8988T (cell line): ENCODE data around the gene LHX6.
A peak's percentile ranks its signal among the peaks of the same experiment; 100 is the strongest.

Experiments used
- DNase-seq: peaks from one replicate; pipeline ENCODE4 v3.0.0; 2011

Gene LHX6

DNA sequence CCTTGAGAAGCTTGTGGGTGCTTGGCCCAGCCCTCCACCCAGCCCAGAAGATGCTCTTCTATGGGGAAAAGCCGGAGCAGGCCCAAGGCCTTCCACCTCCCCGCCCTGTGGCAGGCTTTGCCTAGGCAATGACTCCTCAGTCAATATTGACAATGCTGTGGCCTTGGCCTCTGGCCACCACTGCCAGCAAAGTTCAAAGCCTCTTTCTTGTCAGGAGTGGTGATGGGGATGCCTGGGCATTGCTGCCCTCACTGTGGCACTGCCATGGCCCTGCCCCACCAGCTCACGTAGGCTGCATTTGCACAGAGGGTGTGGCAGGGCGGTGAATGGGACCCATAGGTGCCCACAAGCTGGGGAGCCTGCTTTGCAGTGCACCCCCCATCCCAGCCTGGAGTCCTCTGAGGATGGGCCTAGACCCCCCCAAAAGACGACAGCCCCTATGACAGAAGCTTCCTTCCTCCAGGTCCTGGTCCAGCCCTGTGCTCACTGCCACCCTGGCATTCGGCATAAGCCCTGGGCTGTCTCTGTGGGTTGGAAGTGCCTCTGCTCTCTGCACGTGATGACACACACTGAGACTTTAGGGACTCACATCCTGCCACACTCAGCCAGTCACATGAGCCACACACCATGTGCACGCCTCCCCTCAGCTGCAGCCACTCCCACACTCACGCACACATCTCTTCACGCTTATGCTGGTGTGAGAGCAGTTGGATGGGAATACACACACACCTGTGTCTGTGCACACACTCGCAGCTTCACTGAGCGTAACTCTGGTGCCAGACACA is 38.0 kb downstream of the LHX6 start:
- DNase-seq: no peak

- DNase-seq: no peak
These were observed 40.4 kb downstream of the LHX6 start for GRCh38 chr9:122188369-122188768.

DNA sequence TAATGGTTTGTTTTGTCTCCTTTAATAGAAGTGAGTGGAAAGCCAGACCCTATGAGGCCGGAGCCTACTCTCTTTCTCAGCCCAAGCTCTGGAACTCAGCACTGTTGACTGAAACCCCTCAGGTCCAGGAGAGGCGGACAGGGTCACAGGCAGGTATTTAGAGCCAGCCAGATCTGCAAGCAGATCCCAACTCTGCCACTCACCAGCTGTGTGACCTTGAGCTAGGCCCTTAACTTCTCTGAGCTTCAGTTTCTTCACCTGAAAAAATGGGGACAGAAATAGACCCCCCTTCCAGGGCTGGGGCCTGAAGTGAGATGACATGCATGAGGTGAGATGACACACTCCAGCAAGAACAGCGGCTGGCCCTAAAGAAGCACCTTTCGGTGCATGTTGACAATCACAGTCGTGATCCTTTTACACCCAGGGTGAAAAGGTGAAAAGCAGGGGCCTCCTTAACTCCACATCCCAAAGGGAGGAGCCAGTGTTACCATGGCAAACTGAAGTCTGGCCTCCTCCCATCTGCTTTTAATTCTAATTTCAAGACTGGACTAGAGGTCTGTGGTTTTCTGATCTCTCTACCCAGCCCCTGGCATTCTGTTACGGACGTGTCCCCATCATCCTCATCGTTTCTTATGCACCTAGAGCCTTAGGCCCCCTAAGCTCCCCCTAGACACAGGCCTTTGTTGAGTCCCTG is 41.8 kb downstream of the LHX6 start:
- no peak for DNase-seq

DNA sequence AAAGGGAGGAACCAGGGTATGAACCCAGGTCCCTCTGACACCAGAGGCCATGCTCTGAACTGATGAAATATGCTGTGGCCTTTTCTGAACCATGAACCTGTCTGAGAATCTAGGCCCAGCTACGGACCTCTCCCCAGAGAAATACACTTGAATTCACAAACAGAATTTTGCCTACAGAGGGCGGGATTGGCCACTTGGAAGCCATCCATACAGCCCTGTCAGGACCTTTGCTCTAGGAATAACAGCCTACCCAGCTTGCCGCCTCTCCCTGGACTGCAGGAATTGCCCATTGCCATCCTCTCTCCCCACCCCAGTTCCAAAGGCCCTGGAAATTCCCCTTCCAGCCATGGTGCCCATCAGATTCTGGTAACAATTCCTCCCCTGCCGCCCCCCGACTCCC is 42.5 kb downstream of the LHX6 start:
- DNase-seq: no peak

- no peak for DNase-seq
These were observed 44.2 kb downstream of the LHX6 start for GRCh38 chr9:122184551-122184950.

GRCh38 chr9:122183501-122183900 is 45.3 kb downstream of the LHX6 start:
- no peak for DNase-seq

DNA sequence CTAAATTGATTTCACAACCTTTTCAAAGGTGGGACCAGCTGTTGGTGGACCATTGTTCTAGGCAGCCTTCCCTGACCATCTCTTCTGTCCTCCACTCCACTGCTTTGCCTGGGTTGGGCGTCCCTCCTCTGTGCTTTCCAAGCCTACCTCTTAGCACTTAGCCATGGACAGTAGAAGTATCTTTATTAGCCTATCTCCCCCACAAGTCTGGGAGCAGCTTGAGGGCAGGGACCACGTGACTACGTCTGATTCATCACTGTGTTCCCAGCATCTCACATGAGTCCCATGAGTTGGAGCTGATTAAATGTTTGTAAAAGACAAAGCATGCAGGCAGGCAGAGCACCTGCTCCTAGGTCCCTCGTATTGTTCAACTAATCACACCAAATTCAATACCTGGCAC is 48.1 kb downstream of the LHX6 start:
- DNase-seq: no peak

DNA sequence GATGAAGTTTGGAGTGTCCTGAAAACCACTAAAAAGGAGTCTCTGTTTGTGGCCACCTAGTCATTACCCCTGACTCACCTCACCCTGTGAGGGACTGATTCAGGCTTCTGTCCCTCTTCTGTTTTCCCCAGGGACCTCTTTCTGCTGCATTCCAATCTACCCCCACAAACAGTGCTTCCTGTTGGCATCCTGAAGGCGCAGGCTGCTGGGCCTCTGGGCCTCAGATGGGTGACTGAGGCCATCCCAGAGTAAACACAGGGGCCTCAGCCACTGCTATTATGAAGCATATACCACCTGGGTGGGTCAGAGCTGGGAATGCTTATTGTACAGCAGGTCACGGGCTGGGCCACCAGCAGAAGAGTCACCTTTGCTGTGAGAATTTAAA is 49.1 kb downstream of the LHX6 start:
- DNase-seq: no peak

DNA sequence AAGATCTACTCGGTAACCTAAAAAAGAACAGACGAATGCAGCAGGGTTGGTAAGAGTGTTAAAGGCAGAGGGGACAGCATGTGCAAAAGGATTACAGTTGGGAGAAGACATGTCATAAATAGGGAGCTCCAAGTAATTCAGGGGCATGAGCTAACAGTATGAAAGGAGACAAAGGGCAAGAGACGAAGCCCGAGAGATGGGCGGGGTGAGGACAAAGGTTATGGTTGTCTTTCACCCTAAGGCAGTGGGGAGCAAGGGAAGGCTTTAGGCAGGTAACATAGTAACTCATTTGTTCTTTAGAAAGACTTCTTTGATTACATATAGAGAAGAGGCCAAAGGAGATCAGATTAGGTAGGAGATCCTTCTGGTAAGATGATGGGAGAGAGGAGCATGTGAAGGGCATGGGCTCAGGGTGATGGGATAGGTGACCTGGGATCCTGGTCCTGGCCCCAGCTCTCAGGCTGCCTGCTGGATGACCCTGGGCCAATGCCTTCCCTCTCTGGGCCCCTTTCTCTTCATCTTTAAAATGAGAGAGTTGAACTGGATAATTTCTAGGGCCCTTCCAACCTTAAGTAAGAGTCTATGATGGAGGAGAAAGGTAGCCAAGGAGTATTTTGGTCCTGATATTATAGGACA is 49.6 kb downstream of the LHX6 start:
- no peak for DNase-seq

DNA sequence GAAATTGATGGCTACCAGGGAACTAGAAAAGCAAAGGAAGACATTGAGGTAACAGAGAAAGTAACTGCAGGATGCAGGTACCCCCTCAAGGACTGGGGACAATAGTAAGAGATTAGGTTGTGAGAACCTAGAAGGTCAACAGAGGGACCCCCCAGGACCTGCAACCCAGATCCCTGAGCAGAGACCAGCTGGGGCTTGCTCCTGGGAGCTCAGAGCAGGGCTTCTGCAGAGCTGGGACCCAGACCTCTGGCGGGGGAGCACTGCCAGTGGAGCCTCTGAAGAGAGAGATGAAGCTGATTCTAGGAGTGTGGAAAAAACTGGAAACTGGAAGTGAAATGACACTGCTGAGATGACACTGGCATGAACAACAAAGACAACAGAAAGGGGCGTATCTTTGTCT is 51.8 kb downstream of the LHX6 start:
- no peak for DNase-seq

GRCh38 chr9:122173670-122174069 is 55.1 kb downstream of the LHX6 start:
- DNase-seq: no peak

DNA sequence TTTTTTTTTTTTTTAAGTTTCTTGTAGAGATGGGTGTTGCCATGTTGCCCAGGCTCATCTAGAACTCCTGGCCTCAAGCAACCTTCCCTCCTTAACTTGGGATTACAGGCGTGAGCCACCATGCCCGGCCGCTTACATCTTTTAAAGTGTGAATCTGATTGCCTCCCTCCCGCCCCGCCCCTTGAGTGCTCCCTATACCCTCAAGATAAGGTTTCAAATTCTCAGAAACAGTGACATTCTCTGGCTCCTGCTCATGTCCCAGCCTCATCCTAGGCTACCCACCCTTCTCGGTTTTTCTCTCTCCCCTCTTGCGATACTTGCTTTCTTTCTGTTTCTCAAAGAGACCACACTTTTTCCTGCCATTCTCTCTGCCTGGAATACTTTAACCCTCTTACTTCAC is 56.6 kb downstream of the LHX6 start:
- DNase-seq: no peak

GRCh38 chr9:122168356-122168755 is 60.4 kb downstream of the LHX6 start:
- DNase-seq: no peak

DNA sequence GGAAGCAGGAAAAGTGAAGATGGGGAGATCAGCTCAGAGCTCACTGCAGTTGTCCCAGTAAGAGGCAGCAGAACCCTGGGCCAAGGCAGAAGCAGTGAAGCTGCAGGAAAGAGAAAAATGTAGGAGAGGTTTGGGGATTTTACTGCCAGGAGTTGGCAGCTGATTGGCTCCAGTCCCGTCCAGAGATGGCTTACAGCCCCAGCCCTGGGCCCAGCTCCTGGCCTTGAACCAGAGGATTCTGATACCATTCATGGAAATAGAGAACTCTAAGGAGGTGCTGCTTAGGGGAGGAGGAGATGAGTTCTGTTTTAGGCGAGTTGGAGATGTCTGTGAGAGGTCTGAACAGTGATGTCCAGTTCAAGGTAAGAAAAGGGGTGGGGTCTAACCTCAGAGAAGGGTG is 64.5 kb downstream of the LHX6 start:
- DNase-seq: no peak

- DNase-seq: no peak
These were observed 66.3 kb downstream of the LHX6 start for GRCh38 chr9:122162415-122162814.

DNA sequence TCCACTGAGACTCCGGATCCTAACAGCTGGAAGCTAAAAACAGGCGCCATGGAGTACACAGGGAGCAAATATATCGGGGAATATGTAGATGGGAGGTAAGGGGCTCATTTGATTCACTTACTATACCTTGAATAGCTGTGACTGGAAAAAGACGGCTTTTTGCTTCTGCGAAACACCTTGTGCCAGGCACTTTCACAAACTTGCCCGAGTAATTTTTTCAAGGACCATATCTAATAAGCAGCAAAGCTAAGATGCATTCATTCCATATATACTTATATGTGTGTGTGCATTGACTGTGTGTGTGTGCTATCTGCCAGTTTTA is 68.9 kb downstream of the LHX6 start:
- no peak for DNase-seq

DNA sequence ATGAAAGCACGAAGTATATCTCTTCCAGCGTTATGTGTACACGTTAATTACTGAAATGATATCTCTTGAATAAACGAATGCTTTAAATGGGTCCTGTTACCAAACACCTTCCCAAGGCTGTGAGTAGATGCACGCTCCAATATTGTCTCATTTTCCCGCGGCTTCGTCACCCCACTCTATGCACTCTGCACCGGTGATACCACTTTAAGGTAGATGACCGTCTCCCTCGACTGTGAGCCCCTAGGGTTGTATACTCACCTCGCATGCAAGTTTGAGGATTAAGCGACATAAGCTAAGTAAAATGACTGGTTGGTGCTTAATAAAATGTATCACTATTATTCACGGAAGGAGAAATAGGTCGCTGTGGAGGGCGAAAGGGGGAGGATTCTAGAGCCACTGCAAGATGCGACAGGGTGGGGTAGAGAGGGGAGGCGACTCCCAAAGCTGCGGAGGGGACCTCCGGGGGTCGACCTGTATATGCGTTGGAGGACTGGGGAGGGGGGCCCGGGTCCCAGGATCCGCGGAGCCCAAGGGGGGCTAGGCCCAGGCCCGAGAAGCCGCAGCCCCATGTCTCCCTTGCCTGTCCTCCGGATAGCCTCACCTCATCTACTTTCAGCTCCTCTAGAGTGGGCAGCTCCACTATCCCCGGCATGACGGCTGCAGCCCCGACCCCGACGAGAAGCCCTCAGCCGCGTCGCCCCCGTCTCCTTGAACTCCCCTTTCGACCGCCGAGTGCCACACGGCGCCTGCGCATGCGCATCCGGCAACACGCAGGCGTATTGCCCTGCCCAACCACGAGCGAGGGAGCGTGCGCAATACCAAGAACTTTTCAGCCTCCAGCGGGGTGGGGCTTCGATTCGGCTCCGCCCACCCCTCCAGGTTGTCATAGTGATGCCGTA is 69.5 kb downstream of the LHX6 start, which contains the start of the genes MORN5 and NDUFA8:
Gene MORN5 (plus strand): TSS at position 883 of the 899 bp plus-strand sequence. CDS start 65 bp downstream, outside the sequence.
Gene NDUFA8 (minus strand): TSS at position 754 of the 899 bp plus-strand sequence. CDS start 102 bp downstream, at position 652.
- peak; percentile 88 for DNase-seq

DNA sequence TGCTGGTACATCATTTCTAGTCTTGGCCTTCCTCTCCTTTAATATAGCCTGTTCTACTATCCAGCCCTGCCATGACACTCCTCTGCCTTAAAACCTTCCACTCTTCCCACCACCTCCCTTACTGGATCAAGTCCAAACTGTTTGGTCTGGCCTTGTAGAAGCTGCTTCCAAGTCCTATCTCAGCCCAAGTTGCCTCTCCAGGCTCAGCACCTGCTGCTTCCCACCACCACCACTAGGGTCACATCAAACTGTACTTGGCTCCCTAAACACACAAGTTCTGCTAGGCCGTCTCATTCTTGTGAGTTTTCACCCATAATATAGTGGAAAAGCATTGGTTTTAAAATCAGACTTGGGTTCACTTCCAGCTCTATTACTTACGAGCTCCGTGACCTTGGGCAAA is 70.6 kb downstream of the LHX6 start:
- DNase-seq: no peak

- no peak for DNase-seq
These were observed 73.0 kb downstream of the LHX6 start for GRCh38 chr9:122155796-122156195.
